Stimulated activated CD8-positive, alpha-beta memory T cell treated with anti-CD3 and anti-CD28 coated beads, Interleukin-7, amount 100 ng/mL, for 48 hours (primary cell): Measurements from ENCODE around the gene GP2.

Experiments
- DNase-seq, 2 donors: peaks; one replicate each; pipeline ENCODE4 v3.0.0-alpha.2; 2020; ENCODE audit warnings: low read depth in 1 of 2; ENCODE audit errors: extremely low read depth in 1 of 2

GP2 gene

DNA sequence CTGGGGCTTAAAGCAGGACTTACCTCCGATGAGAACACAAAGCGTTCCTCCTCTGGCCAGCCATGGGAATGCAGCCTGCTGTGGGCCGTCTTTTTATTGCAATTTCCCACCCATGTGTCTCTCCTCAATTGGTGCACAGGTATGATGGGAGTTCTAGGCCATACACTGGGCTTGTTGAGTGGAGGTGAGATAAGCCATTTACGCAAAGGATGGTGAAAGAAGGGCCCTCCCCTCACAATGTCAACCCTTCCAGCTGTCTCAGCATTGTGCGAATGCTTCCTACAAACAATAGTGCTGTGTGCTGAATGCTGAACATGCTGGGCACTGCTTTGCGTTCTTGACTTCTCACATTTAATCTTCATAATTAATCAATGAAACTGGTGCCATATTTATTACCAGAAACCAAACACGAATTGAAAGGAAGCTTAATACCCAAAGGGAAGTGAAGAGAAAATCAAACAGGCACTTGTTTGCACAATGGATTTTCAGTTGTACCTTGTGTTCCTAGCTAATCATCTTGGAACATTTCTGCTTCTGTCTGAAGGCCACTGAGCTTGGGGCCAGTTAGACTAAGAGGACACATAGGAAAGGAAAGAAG, at the start of gene GP2:
TSS of gene GP2 (minus strand) at position 70 of the 598 bp plus-strand sequence. CDS start 1,082 bp downstream, outside the sequence.
- DNase-seq = no peak

DNA sequence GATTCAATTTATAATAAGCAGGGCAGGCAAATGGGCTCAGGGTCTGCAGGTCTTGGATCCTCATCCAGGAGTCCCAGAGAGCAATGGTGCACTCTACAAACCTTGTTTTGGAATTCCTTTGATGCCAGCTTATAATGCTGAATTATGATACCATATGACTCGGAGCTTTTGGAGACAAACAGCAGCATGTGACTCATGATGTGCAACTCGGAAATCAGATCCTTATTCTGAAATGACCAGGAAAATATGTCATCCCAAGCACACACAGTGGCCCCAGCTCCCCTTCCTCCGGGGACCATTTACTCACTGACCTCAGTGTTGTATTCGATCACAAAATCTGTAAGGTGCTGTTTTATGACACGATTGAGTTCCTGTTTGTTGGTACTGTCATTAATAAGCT, 45.4 kb upstream of the GP2 start:
- DNase-seq = no peak

DNA sequence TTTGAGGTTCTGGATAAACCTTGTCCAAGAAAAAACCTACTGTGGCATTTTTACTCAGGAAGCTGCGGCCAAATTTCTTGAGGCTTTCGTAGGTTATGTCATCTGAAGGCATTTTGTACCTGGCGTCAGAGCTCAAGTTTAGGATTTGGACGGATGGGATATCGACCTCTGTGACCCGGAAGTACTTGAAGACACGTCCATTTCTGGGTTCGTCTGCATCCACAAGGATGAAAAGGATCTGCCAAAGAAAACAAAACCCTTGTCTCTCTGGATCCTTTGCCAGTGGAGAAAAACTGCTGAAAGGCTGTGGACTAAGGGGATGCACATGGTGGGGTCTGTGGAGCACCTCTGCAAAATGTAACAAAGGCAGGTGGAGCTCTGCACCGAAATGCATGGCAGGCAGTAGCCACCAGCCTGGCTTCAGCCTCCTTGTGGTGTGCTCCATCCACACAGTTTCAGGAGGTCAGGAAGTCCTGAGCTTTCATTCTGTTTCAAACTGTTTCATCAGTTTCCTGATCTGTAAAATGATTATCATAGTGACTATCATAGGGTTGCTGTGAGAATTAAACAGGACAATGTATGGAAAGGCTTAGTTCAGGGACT, 42.2 kb upstream of the GP2 start:
- DNase-seq = no peak

DNA sequence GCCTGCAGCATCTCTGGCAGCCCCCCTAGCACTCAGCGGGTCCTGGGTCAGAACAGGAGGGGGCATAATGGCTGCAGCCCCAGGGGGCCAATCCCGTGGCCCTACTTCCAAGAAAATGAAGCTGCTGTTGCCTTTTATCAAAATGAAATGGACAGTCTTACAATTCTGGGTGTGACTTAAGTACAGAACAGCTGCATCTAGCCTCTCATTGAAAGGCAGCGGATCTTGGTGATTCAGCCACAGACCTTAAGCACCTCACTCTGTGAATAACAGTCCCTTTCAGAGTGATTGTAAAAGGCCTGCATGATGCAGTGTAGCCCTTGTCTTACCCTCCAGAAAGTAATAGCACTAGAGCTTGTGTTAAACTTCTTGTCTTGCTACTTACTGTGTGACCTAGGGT, 36.7 kb upstream of the GP2 start:
- no peak for DNase-seq

DNA sequence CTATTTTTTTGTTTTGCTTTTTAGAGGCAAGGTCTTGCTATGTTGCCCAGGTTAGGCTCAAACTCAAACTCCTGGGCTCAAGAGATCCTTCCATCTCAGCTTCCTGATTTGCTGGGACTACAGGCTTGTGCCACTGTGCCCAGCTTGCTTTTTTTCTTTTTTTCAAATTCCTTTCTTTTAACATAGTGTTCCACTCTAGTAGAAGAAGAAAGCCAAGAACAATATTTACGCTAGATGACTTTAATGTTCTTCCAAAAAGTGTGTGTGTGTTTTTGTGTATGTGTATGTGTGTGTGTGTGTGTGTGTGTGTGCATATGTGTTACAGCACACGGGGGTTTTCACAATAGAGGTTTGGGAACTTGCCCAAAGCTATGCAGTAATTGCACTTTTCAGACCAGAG, 35.9 kb upstream of the GP2 start:
- DNase-seq = no peak

DNA sequence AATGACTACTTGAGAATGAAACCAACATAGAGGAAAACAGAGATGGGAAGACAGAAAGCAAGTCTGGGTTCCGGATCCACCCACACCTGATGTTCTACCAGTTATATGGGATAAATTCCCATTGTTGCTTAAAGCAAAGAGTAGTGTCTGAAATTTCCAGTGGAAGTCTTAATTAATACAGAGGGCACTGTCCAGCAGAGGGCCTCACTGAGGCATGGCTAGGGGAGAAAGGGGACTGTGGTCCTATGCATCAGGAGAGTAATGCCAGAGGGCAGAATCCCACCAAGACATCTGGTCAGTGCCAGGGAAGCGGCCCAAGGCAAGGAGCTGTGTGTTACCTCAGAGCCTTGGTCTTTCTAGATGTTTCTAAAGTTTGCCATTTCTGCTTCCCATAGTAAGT, 32.7 kb upstream of the GP2 start:
- no peak for DNase-seq

DNA sequence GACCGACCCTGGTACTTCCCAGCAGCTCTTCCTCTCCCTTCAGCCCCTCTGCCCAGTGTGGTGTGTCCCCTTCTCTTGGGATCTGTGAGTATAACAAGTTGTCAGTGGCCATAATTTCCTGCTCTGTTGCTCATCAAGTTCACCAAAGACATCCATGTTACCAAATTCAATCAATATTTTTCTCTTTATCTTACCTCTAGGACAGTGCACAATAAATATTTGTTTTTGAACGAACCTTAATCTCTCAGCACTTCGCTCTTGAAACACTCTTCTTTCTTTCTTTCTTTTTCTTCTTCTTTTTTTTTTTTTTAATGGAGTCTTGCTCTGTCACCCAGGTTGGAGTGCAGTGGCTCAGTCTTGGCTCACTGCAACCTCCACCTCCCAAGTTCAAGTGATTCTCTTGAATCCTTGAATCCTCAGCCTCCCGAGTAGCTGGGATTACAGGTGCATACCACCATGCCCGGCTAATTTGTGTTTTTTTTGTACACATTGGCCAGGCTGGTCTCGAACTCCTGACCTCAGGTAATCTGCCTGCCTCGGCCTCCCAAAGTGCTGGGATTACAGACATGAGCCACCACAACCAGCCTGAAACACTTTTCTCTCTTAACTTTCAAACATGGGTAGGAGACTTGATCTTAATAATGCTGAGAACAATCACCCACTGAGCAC, 27.9 kb upstream of the GP2 start:
- DNase-seq = no peak

DNA sequence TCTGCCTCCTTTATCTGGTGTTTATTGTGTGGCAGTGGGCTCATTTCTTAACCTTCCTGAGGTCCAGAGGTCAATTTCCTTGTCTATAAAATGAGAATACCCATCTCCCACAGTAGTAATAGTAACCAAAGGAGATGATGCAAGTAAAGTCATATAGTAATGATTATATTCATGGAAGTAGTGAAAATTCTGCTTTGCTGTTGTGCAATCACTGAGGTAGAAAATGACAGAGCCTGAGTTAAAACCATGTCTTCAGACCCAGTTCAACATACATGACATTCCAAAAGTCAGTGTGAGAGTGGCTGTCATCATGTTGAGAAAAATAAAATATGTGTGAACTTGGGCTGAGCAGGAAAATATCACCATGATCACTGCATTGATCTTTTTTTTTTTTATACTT, 26.1 kb upstream of the GP2 start:
- no peak for DNase-seq

DNA sequence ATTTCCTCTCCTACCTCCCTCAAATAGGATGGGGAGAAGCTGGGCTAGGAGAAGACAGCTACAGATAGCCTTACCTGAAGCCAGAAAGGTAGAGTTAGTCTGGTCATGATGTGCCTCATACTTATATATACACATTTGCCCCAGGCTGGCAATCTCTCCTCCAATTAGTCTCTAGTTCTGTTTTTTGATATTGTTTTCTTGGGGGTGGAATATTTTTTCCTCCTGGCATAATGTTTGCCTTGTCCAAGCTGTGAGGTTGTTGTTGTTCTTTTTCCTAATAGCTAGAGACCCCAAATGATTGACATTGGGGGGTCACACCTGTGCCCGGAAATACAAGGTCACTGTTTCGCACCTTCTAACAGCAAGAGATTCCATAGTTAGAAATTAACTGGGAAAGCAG, 25.3 kb upstream of the GP2 start, which contains the start of gene UMOD:
TSS of gene UMOD (minus strand) at position 101 of the 400 bp plus-strand sequence. CDS start 1,978 bp downstream, outside the sequence.
- no peak for DNase-seq

DNA sequence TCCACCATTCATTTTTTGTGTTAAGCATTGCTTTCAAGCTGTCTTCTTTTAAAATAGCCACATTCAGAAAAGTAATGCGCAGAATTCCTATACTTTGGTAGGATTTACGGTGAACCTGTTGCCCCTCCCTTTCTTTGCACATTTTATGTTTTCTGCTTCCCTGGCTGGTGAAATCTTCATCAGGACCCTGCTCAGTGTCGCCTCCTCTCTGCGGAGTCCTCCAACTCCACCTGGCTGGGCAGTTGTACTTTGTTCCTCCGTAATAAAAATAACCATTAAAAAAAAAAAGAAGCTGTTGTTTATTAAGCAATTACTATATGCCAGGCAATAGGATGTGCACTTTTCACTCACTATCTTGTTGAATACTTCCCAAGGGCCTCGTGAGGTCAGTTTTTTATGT, 22.3 kb upstream of the GP2 start:
- no peak for DNase-seq

DNA sequence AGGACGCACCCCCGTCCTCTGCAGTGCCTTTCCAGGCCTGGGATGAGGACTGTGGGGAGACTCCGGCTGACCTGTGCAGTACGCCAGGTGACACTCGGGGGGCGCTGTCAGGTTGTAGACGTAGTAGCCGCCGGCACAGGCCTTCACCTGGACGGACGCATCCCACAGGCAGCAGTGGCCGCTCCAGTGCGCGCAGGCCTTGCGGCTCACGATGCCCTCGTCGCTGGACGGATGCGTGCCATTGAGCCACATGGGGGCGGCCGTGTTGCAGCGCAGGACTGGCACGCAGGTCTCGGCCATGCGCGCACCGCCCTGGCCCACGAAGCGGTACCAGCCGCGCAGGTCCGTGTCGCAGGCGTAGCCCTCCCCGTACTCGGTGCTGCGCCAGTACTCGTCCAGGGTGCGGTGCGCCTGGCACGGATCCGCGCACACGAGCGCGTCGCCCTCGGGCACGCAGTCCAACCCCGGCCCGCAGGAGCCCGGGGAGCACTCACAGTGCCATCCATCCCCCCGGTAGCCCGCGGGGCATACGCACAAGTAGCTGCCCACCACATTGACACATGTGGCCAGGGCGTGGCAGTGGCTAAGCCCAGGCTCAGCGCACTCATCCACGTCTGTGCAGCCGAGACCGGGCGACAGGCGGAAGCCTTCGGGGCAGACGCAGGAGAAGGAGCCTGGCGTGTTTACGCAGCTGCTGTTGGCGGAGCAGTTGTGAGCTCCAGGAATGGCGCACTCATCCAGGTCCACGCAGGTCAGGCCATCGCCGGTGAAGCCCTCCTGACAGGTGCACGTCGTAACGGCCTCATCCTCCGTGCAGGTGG, 21.3 kb upstream of the GP2 start:
- DNase-seq = no peak

DNA sequence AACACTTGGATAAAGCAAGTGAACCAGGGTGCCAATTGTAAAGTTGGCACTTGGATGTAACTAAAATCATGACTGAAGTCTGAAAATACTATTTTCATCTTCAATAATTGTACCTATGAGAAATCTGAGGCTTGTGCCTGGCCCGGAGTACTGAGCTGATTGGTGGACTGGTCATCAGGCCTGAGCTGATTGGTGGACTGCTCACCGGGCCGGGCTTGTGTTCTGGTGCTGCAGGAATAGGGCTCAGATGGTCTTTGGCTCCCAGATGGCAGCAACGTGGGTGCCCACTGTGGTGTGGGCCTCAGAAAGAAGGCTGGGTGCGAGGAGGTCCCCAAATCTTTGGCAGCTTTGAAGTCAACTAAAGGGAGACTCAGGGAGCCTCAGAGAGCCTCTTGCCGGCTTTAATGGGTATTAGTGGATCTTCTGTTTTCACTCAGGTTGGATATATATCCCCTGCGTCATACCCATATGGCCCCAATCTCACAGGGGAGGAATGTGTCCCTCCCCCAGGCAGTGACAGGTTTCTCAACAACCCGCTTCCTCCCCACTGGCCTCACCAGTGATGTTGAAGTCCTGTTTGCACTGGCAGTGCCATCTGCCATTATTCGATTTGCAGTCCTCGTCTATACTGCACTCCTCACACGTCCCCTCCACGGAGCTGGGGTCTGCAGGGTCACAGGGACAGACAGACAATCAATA, 20.5 kb upstream of the GP2 start:
- no peak for DNase-seq

DNA sequence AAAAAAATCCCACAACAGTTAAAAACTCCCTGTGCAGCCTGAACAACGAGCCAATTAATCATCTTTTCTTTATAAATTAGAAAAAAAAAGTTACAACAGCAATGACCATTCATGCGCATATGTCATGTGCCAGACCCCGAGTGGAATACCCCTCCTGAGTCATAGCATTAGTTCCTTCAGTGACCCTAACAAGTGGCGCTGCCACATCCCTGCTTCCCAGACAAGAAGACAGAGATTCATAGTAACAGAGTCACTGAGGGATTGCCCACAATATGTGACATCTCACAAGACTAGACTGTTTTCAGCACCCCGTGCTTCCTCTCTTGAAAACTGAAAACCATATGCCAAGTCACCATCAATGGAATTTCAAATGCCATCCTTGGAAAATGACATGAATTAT, 17.3 kb upstream of the GP2 start:
- DNase-seq = no peak

DNA sequence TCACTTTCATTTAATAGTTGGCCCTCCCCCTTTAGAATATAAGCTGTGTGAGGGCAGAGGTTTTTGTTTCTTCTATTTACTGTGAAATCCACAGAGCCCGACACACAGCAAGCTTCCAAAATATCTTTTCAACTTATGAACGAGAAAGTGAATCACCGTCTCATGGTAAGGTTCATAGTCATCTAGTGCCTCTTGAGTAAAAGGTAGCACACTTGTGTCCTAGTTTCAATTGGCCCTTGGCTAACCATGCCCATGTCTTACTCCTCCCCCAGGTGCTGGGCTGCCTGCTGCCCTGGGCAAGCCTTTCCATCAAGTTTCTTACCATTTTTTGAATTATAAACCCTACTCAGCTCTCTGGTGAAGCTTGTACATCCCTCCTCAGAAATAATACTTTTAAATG, 12.4 kb upstream of the GP2 start:
- no peak for DNase-seq

DNA sequence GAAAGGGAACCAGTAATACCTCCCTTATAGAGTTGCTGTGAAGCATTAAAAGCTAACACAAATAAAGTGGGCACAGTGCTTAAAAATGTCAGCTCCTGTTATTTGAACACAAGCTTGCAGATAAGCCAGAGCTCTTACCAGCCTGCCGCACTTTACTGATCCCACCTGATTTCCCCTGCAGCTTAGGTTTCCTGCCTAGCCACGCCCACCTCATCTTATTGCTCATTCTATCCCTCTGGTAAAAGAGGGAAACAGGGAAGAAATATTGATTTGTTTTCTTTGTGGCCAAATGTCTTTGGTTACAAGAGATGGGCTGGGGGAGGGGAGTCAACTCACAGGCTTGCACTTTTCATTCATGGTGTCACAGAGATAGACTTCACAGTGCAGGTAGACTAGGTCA, 9.6 kb upstream of the GP2 start:
- DNase-seq = no peak

DNA sequence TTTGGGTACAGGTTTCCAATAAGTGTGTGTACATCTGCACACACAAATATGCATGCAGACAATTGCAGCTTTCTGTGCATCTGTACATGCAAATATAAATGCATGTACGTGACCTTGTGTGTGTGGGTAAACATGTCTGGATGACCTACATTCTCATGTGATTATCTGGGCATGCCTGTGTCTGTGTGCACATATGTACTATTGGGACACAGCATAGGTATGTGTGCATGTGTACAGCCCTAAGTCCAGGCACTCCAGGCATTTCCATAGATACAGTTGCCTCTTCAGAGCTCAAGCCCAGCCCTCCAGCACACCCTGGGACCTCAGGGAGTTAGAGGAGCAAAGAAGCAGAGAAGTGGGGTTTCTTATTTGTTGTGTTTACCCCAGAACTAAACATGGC, 7.1 kb upstream of the GP2 start:
- no peak for DNase-seq

DNA sequence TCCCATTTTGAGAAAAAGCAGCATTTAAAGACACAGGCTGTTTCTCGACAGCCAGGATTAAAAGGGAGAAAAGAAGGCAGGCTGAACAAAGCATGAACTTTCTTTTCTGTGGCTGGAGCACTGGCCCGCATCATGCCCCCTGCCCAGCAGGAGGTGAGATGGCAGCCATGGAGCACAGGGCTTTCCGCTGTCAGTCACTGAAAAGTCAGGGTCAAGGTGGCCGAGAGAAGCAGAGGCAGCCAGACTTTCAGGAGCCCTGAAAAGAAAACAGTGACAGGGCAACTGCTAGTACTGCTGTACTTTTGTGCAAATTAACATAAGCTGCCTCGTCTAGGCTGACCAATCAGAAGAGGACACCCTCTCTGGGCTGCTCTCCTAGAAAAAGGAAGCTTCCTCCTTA, 5.8 kb upstream of the GP2 start:
- no peak for DNase-seq

DNA sequence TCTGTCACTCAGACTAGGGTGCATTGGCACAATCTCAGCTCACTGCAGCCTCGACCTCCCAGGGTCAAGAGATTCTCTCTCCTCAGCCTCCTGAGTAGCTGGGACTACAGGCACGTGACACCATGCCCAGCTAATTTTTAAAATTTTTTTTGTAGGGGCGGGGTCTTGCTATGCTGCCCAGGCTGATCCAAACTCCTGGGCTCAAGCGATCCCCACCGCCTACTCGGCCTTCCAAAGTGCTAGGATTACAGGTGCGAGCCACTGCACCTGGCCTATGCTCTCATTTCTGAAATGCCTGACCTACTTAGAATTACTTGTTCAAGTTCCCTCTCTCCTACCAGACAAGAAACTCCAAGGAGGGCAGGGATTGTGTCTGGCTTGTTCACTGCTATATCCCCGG, 5.1 kb upstream of the GP2 start:
- DNase-seq = no peak

DNA sequence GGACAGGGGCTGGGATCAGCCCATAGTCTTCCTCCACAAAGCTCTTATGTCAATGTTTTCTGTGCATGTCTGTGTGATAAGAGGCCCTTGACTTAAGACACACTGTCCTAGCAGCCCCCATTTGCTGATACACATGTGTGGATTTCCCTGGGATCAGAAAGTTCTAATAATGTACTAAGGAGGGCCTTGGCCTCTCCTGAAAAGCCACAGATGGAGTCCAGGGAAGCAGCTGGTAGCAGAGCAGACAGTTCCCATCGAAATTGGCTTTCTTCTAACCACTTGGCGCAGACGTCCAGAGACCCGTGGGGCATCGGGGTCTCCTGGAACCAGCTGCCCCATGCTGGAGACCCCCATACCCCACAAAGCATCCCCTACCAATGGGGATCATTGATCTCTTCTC, 4.3 kb upstream of the GP2 start:
- no peak for DNase-seq

DNA sequence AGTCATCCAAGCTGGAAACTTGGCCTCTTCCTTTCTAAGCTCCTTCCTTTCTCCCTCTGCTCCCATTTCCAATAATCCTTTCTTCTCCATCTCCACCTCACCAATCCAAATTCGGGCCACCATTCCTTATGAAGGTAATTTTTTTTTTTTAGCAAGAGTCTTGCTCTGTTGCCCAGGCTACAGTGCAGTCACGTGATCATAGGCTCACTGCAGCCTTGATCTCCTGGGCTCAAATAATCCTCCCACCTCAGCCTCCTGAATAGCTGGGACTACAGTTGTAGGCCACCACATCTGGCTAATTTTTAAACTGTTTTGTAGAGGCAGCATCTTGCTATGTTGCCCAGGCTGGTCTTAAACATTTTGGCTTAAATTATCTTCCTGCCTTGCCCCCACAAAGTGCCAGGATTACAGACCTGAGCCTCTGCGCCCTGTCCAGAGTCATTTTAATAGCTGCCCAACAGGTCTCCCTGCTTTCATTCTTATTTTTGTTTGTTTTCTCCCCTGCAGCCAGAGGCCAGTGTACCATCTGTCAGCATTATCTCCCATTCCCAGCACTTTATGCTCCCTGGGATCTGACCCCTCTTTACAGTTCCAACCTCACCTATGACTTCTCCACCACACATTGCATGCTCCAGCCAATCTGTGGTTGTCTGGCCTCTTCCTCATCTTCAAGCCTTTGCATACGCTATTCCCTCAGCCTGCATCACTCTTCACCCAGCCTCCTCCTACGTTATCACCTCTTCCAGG, 2.3 kb upstream of the GP2 start:
- DNase-seq = no peak
